ENCODE measurements around the gene PANK4. TPM values are rescaled to one million over a fixed set of nuclear protein-coding genes. Genes with fewer than 3 reads are reported as not detected.

Gene PANK4
- total RNA-seq, 3 donors from 2014 or later: 16.5 to 32.8 (median 31.3) TPM

GRCh38 chr1:2516946-2517345 is 9.4 kb downstream of the PANK4 start:
- H3K4me1 ChIP-seq: no peaks in the 10 kb centered on the region
- no peak overlapping the region for H3K27ac ChIP-seq
- peaks cover 26% of the 10 kb centered on the region for H3K36me3 ChIP-seq
- no peaks in the 10 kb centered on the region for H3K9me3 ChIP-seq
- no peak overlapping the region for H3K4me3 ChIP-seq
- no peaks in the 10 kb centered on the region for H3K27me3 ChIP-seq
- no peak for DNase-seq (ENCODE audit: low spot score in 2 of 2)
- intact Hi-C loops (cut with DNase I; ENCODE audit: low total_unique reads): no loop called here
- TF ChIP-seq, protein P1, sequence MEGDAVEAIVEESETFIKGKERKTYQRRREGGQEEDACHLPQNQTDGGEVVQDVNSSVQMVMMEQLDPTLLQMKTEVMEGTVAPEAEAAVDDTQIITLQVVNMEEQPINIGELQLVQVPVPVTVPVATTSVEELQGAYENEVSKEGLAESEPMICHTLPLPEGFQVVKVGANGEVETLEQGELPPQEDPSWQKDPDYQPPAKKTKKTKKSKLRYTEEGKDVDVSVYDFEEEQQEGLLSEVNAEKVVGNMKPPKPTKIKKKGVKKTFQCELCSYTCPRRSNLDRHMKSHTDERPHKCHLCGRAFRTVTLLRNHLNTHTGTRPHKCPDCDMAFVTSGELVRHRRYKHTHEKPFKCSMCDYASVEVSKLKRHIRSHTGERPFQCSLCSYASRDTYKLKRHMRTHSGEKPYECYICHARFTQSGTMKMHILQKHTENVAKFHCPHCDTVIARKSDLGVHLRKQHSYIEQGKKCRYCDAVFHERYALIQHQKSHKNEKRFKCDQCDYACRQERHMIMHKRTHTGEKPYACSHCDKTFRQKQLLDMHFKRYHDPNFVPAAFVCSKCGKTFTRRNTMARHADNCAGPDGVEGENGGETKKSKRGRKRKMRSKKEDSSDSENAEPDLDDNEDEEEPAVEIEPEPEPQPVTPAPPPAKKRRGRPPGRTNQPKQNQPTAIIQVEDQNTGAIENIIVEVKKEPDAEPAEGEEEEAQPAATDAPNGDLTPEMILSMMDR (IDR thresholded peaks at IDR 0.05): no peak
- no peak for TF ChIP-seq POLR2AphosphoS5 (IDR thresholded peaks at IDR 0.05)
- no peak for TF ChIP-seq POLR2A (IDR thresholded peaks at IDR 0.05)

DNA sequence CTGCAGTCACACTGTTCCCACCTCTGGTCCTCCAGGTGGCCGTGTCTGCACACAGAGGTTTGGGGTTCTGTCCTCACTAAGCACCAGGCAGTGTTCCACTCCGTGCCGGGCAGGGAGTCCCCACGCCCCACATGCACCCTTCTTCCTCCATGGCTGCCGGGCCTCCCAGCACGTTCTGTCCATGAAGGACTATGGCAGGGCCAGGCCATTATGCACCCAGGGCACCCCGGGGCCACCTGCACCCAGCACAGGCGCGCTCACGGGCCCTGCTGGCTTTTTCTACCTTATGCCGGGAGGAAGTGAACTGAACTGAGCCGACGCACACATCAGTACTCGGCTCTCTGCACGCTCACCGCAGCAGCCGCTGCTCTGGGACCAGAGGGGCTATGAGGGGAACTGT is 10.3 kb downstream of the PANK4 start:
- Histone ChIP-seq H3K36me3 (peaks cover 26% of the 10 kb centered on the region), H3K4me1 (no peaks in the 10 kb centered on the region)

GRCh38 chr1:2515763-2516080 is 10.7 kb downstream of the PANK4 start:
- no peak for DNase-seq (ENCODE audit: low spot score in 2 of 2)
- Histone ChIP-seq H3K9me3 (no peaks in the 10 kb centered on the region), H3K27ac (no peak overlapping the region), H3K36me3 (peaks cover 26% of the 10 kb centered on the region), H3K4me1 (no peaks in the 10 kb centered on the region), H3K4me3 (no peak overlapping the region), H3K27me3 (no peaks in the 10 kb centered on the region)
- intact Hi-C loops (cut with DNase I; ENCODE audit: low total_unique reads): no loop called here
- TF ChIP-seq, protein P1 (IDR thresholded peaks at IDR 0.05): no peak
- TF ChIP-seq POLR2AphosphoS5 (IDR thresholded peaks at IDR 0.05) (no peak), POLR2A (IDR thresholded peaks at IDR 0.05) (no peak)

More for the DNA sequence above, 10.3 kb downstream of the PANK4 start:
- Histone ChIP-seq H3K27me3 (no peaks in the 10 kb centered on the region), H3K9me3 (no peaks in the 10 kb centered on the region), H3K4me3 (no peak overlapping the region), H3K27ac (no peak overlapping the region)
- no peak for DNase-seq (ENCODE audit: low spot score in 2 of 2)
- TF ChIP-seq POLR2A (IDR thresholded peaks at IDR 0.05): no peak
- no peak for TF ChIP-seq POLR2AphosphoS5 (IDR thresholded peaks at IDR 0.05)
- TF ChIP-seq, protein P1 (IDR thresholded peaks at IDR 0.05): no peak
- intact Hi-C loops (cut with DNase I; ENCODE audit: low total_unique reads): no loop called here

- Histone ChIP-seq H3K27me3 (no peaks in the 10 kb centered on the region), H3K4me3 (no peak overlapping the region), H3K36me3 (peaks cover 26% of the 10 kb centered on the region), H3K4me1 (no peaks in the 10 kb centered on the region), H3K9me3 (no peaks in the 10 kb centered on the region), H3K27ac (no peak overlapping the region)
- DNase-seq (ENCODE audit: low spot score in 2 of 2): no peak
- intact Hi-C loops (cut with DNase I; ENCODE audit: low total_unique reads): no loop called here
- TF ChIP-seq POLR2A (IDR thresholded peaks at IDR 0.05): no peak
- TF ChIP-seq, protein P1 (IDR thresholded peaks at IDR 0.05): no peak
- TF ChIP-seq POLR2AphosphoS5 (IDR thresholded peaks at IDR 0.05): no peak
These were observed 11.3 kb downstream of the PANK4 start for GRCh38 chr1:2514863-2515762.

DNA sequence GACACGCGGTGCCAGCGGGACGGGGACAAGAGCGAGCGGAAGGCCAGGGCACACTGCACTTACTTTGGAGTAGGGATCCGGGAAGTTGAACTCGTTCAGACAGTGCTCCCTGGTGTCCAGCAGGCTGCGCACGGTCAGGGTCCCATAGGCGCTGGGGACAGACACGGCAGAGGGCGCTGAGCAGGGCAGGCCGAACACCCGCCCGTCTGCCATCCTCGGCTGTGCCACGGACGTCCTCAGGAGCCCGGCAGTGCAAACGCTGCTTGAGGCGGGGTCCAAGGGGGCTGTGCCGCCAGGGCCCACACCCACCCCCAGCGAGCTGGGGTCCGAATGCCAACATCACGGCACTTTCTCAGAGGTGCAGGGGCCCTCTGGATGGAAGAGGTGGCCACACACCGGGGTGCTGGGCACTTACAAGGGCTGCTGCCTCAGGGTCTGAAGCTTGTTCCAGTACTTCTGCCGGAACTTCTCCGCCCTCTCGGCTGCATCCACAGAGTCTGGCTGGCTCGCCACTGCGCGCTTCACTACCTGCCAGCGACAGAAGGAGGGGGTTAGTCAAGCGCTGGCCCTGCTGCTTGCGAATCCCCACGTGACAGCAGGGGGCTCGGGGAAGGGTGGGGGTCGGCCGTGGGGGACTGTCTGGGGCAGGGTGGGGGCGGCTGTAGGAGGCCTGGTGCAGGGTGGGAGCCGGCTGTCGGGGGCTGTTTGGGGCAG is 12.3 kb downstream of the PANK4 start:
- Histone ChIP-seq H3K27me3 (no peaks in the 10 kb centered on the region), H3K27ac (no peak overlapping the region), H3K4me3 (no peak overlapping the region), H3K9me3 (no peaks in the 10 kb centered on the region), H3K36me3 (peaks cover 26% of the 10 kb centered on the region), H3K4me1 (no peaks in the 10 kb centered on the region)
- TF ChIP-seq, protein P1 (IDR thresholded peaks at IDR 0.05): no peak
- TF ChIP-seq POLR2A (IDR thresholded peaks at IDR 0.05) (no peak), POLR2AphosphoS5 (IDR thresholded peaks at IDR 0.05) (no peak)
- intact Hi-C loops (cut with DNase I; ENCODE audit: low total_unique reads): no loop called here
- DNase-seq (ENCODE audit: low spot score in 2 of 2): no peak
